GM13977 (cell line): ENCODE results near the gene CCNY.

Source experiments
- DNase-seq: peaks from one replicate; pipeline ENCODE4 v3.0.0; 2012; ENCODE audit warnings: low spot score
- in situ Hi-C: fragments of 300-500 bp; cut with MboI; formaldehyde crosslinking; loops from one replicate; pipeline ENCODE4 v1.12.0; 2022; ENCODE audit warnings: low sequenced_read_pairs, low pct_unique_long_range_greater_than_20kb, mixed read lengths, inconsistent platforms; ENCODE audit not compliant: unreplicated experiment
- TF ChIP-seq, protein P1 (sequence below): IDR thresholded peaks from 2 replicates; pipeline ENCODE4 v1.5.1; 2012; ENCODE audit warnings: mild to moderate bottlenecking, control low read depth; ENCODE audit not compliant: insufficient read depth; ENCODE audit errors: extremely low read depth, missing control alignments

The CCNY gene

DNA sequence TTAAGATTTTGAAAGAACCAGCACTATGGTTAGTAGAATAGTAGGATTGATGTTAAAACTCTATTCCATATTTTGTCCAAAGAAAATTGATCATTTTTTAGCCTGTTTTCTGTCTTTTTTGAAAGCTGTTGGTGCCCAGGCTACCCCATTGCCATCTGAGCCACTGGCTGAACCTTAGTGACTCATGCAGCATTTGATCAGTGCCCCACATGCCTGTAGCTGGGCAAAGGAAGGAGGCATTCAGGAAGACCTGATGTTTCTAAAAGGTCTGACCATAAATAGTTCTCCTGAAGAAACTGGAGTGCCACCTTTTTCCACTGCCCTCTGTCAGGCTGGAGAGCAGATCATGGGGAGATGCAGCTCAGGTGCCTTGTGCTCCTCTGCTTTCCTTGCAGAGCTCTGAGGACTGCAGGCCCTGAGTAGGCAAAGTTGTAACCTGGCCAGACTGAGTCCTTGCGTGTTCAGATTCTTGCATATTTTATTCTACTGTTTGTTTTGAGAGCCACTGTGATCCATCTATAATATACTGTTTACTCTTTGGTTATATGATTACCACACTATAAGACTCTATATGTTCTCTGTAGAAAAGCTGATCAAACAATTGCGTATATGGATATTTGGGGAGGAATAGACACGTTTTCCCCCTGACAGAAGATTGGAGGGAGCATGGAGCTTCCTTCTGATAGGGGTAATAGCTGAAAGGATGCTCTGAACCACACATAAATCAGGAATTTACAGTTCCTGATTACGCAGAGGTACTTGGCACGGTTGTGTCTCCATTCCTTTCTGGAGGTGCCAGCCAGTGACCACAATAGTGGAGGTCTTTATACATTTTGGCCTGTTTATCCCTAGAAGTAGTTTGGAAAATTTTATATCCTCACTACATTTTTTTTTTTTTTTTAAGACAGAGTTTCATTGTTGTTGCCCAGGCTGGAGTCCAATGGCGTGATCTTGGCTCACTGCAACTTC lies 219.9 kb downstream of the CCNY start:
- in situ Hi-C loops: loop anchor here (25.0 kb wide), 1 partner anchor 319 kb away; no protein-coding TSS in a partner anchor
- TF ChIP-seq, protein P1, sequence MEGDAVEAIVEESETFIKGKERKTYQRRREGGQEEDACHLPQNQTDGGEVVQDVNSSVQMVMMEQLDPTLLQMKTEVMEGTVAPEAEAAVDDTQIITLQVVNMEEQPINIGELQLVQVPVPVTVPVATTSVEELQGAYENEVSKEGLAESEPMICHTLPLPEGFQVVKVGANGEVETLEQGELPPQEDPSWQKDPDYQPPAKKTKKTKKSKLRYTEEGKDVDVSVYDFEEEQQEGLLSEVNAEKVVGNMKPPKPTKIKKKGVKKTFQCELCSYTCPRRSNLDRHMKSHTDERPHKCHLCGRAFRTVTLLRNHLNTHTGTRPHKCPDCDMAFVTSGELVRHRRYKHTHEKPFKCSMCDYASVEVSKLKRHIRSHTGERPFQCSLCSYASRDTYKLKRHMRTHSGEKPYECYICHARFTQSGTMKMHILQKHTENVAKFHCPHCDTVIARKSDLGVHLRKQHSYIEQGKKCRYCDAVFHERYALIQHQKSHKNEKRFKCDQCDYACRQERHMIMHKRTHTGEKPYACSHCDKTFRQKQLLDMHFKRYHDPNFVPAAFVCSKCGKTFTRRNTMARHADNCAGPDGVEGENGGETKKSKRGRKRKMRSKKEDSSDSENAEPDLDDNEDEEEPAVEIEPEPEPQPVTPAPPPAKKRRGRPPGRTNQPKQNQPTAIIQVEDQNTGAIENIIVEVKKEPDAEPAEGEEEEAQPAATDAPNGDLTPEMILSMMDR: no peak
- DNase-seq: no peak

DNA sequence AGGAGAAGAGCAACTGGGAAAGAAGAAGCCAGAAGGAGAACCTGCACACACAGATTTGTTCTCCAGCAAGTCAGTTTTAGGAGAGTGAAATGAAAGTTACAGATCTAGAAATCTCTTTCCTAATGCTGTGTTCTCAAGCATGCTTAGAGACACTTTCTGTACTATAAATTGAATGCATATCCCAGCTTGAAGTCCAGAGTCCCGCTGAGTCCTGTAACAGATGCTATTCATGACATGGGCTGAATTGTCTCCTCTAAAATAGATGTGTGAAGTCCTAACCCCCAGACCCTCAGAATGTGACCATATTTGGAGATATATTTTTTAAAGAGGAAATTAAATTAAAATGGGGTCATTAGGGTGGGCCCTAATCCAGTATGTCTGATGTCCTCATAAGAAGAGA lies 222.0 kb downstream of the CCNY start:
- TF ChIP-seq, protein P1: no peak
- no peak for DNase-seq
- in situ Hi-C loops: loop anchor here (25.0 kb wide), 1 partner anchor 321 kb away; no protein-coding TSS in a partner anchor

- no peak for DNase-seq
- in situ Hi-C loops: loop anchor here (25.0 kb wide), 1 partner anchor 322 kb away; no protein-coding TSS in a partner anchor
- TF ChIP-seq, protein P1: no peak
Observed at GRCh38 chr10:35559416-35559815, 223.1 kb downstream of the CCNY start.

GRCh38 chr10:35561715-35562114 lies 225.4 kb downstream of the CCNY start:
- in situ Hi-C loops: loop anchor here (25.0 kb wide), 1 partner anchor 324 kb away; no protein-coding TSS in a partner anchor
- no peak for DNase-seq
- TF ChIP-seq, protein P1: no peak

- DNase-seq: no peak
- in situ Hi-C loops: loop anchor here (25.0 kb wide), 1 partner anchor 325 kb away; no protein-coding TSS in a partner anchor
- TF ChIP-seq, protein P1: no peak
Observed at GRCh38 chr10:35562427-35562826, 226.1 kb downstream of the CCNY start.

DNA sequence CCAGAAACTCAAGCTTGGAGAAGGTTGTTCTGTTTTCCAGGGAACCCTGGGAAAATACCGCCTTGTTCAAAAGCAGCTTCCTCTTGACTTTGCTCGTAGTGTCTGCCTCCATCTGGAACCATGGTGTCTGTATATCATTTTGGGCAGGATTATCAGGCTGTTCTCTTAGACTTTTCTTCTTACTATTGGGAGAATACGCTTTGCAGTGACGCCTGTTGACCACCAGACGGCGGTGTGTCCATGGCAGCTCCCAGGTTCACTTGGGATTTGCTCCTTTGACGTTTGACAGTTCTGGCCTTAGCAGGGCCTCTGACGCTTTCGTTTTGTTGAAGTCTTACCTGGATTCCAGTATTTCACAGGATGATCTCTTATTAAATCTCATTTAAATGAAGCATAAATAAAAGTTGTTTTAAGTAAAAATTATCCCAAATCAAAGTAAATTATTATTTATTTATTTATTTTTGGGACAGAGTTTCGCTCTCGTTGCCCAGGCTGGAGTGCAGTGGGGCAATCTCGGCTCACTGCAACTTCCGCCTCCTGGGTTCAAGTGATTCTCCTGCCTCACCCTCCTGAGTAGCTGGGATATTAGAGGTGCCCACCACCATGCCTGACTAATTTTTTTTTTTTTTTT lies 227.1 kb downstream of the CCNY start:
- TF ChIP-seq, protein P1: peak; percentile 98
- in situ Hi-C loops: loop anchor here (25.0 kb wide), 1 partner anchor 326 kb away; no protein-coding TSS in a partner anchor
- peak; percentile 69 for DNase-seq
